Neural crest cell (in vitro differentiated cells): Measurements from ENCODE around the gene PSMD14. TPM values are rescaled to one million over a fixed set of nuclear protein-coding genes. Genes with fewer than 3 reads are reported as not detected.

ENCODE experiments used
- DNase-seq: peaks from one replicate; pipeline ENCODE4 v3.0.0; 2021; ENCODE audit warnings: low read depth, mixed read lengths, low spot score
- H3K27ac Mint-ChIP-seq: one replicate; pipeline ENCODE4 v1.8.0; 2021; ENCODE audit warnings: mild to moderate bottlenecking, mixed read lengths; ENCODE audit not compliant: unreplicated experiment
- H3K27me3 Mint-ChIP-seq: 2 replicates; pipeline ENCODE4 v1.8.0; 2021; ENCODE audit warnings: low read depth, mild to moderate bottlenecking, mixed read lengths
- H3K36me3 Mint-ChIP-seq: 2 replicates; pipeline ENCODE4 v1.8.0; 2021; ENCODE audit warnings: low read depth, mild to moderate bottlenecking, mixed read lengths
- H3K4me1 Mint-ChIP-seq: 2 replicates; pipeline ENCODE4 v1.8.0; 2021; ENCODE audit warnings: mixed read lengths
- H3K4me3 Mint-ChIP-seq: one replicate; pipeline ENCODE4 v1.8.0; 2021; ENCODE audit warnings: mild to moderate bottlenecking, mixed read lengths
- H3K9me3 Mint-ChIP-seq: 2 replicates; pipeline ENCODE4 v1.8.0; 2021; ENCODE audit warnings: mixed read lengths
- CTCF ChIP-seq: fragments of 200-600 bp; sonication (generic); conservative IDR thresholded peaks from 2 replicates; pipeline ENCODE4 v1.5.0; 2021; ENCODE audit warnings: antibody characterized with exemption, mild to moderate bottlenecking
- total RNA-seq: library from RNA; stranded (reverse); gene quantifications from 2 replicates; pipeline ENCODE4 v1.2.1, GENCODE V29; 2021

The PSMD14 gene
- total RNA-seq, 1 donor from 2014 or later: 82.4 TPM

GRCh38 chr2:161307676-161308075 is 549 bp upstream of the PSMD14 start:
- Mint-ChIP-seq H3K9me3 (peaks cover 14% of the 10 kb centered on the region), H3K27ac (peak overlapping the region; percentile 99), H3K36me3 (peaks cover 16% of the 10 kb centered on the region), H3K4me1 (peaks cover 34% of the 10 kb centered on the region), H3K4me3 (peak overlapping the region; percentile 100), H3K27me3 (no peaks in the 10 kb centered on the region)
- no peak for DNase-seq
- no peak for TF ChIP-seq CTCF

DNA sequence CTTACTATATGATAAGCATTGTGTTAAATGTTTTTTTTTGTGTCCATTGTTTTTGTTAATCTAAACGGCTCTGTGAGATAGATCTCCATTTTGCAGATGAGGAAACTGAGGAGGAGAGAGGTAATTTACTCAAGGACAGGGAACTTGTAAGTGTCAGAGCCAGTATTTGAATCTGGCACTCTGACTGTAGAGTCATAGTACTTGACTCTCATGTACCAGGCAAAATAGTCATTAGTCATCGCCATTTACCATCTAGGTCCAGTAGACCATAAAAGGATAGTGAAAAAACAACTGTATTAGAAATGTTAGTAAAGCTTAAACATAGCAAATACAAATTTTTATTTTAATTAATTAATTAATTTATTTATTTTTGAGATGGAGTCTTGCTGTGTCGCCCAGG is 4.8 kb downstream of the PSMD14 start:
- no peak for DNase-seq
- H3K27me3 Mint-ChIP-seq: no peaks in the 10 kb centered on the region
- peak overlapping the region; percentile 11 for H3K4me3 Mint-ChIP-seq
- H3K27ac Mint-ChIP-seq: no peak overlapping the region
- peaks cover 6% of the 10 kb centered on the region for H3K36me3 Mint-ChIP-seq
- H3K9me3 Mint-ChIP-seq: peaks cover 2% of the 10 kb centered on the region
- H3K4me1 Mint-ChIP-seq: peaks cover 39% of the 10 kb centered on the region
- TF ChIP-seq CTCF: no peak

GRCh38 chr2:161315380-161315779 is 7.2 kb downstream of the PSMD14 start:
- TF ChIP-seq CTCF: no peak
- Mint-ChIP-seq H3K36me3 (peaks cover 5% of the 10 kb centered on the region), H3K9me3 (no peaks in the 10 kb centered on the region), H3K4me1 (peaks cover 22% of the 10 kb centered on the region), H3K4me3 (no peak overlapping the region), H3K27me3 (no peaks in the 10 kb centered on the region), H3K27ac (no peak overlapping the region)
- no peak for DNase-seq

- Mint-ChIP-seq H3K27me3 (no peaks in the 10 kb centered on the region), H3K4me1 (peaks cover 16% of the 10 kb centered on the region), H3K4me3 (no peak overlapping the region), H3K36me3 (peaks cover 5% of the 10 kb centered on the region), H3K27ac (no peak overlapping the region), H3K9me3 (no peaks in the 10 kb centered on the region)
- no peak for DNase-seq
- TF ChIP-seq CTCF: no peak
Measured at GRCh38 chr2:161316701-161317100, 8.5 kb downstream of the PSMD14 start.

DNA sequence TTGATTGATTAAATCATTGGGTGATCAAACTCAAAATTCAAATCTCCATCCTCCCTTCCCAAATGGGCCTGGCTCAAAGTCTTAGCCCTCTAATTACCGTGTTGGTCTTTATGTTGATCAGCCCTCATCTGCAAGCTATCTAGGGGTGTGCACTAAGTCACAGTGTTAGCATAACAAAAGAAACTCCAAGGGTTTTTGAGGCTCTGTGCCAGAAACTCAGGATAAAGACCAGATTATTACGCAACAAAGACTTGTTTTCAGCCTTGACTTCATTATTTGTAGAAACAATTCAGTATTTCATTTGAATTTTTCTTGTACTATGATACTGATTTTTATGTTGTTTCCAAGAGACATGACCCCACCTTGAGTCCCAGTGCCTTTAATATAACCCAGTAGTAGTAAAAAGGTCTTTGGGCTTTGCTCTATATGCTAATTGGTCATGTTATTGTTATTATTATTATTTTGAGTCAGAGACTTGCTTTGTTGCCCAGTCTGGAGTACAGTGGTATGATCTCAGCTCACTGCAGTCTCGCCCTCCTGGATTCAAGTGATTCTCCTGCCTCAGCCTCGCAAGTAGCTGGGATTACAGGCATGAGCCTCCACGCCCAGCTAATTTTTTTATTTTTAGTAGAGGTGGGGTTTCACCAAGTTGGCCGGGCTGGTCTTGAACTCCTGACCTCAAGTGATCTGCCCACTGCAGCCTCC is 13.9 kb downstream of the PSMD14 start:
- Mint-ChIP-seq H3K27ac (no peak overlapping the region), H3K27me3 (no peaks in the 10 kb centered on the region), H3K4me1 (no peaks in the 10 kb centered on the region), H3K4me3 (no peak overlapping the region), H3K9me3 (no peaks in the 10 kb centered on the region), H3K36me3 (peaks cover 18% of the 10 kb centered on the region)
- DNase-seq: no peak
- TF ChIP-seq CTCF: no peak
